ENCODE results near the gene SIX5. TPM values are rescaled to one million over a fixed set of nuclear protein-coding genes. Genes with fewer than 3 reads are reported as not detected.
"Not testable (repeated sequence)": the region's sequence is repeated elsewhere in the genome, so short reads cannot be mapped to it uniquely, and the experiment has no call there.

SIX5 gene
- polyA plus RNA-seq, 10 donors = 11.3 to 23.2 (median 17.4) TPM

DNA sequence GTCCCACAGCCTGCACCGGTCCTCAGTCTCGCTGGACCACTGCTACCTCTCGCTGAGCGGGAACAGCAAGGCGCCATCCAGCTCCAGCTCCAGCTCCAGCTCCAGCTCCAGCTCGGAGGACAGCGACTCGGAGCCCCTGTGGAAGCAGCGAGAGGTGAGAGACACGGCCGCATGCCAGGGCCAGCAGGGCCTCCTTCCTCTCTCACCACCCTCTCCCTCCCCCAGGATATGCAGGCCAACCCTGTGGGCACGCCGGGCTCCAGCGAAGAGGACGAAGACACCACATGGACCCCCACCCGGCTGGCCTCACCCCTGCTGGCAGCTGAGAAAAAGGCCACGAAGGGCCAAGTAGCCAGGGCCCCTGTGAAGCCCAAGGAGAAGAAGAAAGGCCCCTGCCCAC, 7.3 kb downstream of the SIX5 start:
- no peak for DNase-seq

GRCh38 chr19:45758921-45759320, 10.1 kb downstream of the SIX5 start:
- DNase-seq = no peak

DNA sequence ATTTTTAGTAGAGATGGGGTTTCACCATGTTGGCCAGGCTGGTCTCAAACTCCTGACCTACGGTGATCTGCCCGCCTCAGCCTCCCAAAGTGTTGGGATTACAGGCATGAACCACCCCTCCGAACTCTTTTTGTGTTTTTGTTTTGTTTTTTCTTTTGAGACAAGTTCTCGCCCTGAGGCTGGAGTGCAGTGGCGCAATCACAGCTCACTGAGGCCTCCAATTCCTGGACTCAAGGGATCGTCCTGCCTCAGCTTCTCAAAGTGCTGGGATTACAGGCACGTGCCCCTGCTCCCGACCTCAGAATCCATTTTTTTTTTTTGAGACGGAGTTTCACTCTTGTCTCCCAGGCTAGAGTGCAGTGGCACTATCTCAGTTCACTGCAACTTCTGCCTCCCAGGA, 11.4 kb downstream of the SIX5 start:
- no peak for DNase-seq

- no peak for DNase-seq
Measured at GRCh38 chr19:45754323-45754722, 14.7 kb downstream of the SIX5 start.

DNA sequence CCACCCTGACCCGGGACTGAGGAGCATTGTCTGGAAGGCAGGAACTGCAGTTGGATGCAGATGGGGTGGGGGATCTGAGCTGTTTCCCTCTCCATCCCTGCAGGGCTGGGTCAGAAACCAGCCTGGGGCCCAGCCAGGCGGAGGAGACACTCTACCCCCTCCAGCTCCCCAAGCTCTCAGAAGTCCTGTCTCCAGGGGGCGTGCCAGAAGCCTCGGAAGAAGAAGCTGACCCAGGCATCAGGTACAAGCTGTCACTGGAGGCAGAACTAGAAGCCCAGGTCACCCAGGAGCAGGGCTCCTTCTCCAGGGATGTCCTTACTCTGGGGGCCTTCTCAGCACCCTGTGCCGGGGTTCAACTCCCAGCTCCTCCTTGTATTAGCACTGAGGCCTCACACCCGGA, 15.5 kb downstream of the SIX5 start:
- DNase-seq = no peak

- DNase-seq = no peak
Measured at GRCh38 chr19:45752639-45753038, 16.4 kb downstream of the SIX5 start.

GRCh38 chr19:45751483-45751882, 17.6 kb downstream of the SIX5 start:
- not testable (repeated sequence) for DNase-seq

- DNase-seq = no peak
Measured at GRCh38 chr19:45747513-45747912, 21.5 kb downstream of the SIX5 start.

- DNase-seq = no peak
Measured at GRCh38 chr19:45746866-45747265, 22.2 kb downstream of the SIX5 start.

DNA sequence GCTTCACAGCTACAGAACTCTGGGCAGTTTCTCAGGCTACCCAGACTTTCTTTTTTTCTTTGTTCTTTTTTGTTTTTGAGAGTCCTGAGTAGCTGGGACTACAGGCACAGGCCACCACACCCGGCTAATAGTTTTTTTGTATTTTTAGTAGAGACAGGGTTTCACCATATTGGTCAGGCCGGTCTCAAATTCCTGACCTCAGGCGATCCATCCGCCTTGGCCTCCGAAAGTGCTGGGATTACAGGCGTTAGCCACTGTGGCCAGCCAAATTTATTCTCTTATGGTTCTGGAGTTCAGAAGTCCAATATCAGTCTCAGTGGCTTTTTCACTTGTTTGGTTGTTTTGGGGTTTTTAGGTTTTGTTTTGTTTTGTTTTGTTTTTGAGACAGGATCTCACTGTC, 23.4 kb downstream of the SIX5 start:
- DNase-seq = no peak

DNA sequence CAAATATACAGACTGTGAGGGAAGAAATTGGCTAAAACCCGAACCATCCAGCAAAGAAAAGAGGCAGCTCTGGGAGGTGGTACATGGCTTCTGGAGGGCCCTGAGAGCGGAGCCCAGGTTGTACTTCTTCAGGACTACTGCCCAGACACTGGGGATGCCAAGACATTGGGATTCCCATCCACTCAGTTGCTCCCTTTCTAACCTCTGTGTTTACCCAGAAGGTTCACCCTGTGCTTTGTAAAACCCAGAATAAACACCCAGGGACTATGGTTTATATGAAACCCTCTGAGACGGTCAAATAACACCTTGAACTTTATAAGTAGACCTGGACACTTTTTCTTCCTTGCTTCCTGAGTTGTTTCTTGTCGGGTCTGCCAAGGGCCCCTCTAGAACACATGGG, 26.1 kb downstream of the SIX5 start:
- no peak for DNase-seq

GRCh38 chr19:45739498-45740439, 29.3 kb downstream of the SIX5 start:
- DNase-seq = no peak

DNA sequence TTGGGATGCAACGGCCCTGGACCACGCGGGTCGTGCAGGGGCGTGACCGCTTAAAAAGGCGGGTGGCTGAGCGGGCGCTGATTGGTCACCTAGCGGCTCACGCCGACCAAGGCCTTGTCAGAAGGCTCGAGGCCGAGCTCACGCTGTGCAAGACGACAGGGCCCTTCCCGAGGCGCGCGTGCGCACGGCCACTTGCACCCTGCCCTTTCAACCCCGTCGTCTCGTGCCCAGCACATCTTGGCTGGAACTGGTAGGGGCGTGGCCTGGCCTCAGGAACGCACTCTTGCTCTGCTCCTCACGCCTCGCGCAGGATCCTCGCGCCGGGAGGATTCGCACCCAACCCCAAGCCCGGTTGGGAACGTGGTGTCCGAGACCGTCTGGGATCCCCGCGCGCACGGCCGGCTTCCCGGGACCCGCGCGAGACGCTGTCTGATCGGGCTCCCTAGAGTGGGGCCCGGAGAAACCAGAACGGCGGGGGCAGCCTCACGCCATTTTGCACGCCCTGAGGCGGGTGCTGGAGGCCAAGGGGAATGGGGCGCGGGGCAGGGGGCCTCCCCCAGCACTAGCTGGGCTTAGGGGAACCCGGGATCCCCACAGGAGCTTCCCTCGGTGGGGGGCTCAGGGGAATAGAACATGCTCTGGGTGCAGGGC, 35.8 kb downstream of the SIX5 start, which contains the start of gene MEIOSIN:
TSS of gene MEIOSIN (plus strand) at position 280 of the 651 bp plus-strand sequence. CDS start 1,938 bp downstream, outside the sequence.
- no peak for DNase-seq

DNA sequence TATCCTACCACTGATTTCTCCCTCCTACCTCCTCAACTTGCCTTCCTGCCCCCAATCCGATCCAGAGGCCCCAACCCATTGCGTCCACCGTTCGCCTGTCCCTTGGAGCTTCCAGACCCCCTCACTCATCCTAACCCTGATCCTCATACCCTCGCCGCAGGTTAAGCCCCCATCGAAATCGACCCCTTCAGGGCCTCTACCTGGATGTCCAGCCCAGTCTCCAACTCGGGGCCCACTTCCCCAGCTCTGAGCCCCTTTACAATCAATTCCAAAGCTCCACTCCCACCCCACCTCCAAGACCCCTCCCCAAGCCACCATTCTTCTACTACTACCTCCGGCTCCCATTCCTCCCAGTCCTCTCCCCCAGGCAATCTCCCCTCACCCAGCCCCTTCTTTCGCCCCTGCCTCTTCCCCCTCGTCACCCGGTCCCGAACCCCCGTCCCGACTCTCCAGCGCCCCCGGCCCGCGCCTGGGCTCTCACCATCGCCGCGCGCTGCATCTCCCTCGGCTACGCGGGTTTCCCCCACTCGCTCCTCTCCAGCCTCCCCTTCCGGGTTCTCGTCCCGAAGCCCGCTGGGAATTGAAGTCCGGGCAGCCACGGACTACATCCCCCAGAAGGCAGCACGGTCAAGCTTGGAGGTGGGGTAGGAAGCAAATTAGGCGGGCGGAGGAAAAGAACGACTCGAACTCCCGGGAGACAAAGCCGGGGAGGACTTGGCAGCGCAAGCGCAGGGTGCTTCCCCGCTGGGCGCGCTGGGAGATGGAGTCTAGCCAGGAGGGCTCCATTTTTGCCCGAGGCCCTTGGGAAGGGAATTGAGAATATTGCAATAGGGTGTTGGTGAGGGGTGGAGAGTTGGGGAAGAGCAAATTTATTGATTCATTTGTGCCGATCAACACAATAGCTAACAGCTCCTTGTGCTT, 38.4 kb downstream of the SIX5 start, which contains the start of gene FBXO46:
TSS of gene FBXO46 (minus strand) at position 529 of the 921 bp plus-strand sequence. CDS start 17,401 bp downstream, outside the sequence.
- peak; percentile 96 to 98 (median 98) for DNase-seq

GRCh38 chr19:45729800-45730290, 39.2 kb downstream of the SIX5 start:
- no peak for DNase-seq

DNA sequence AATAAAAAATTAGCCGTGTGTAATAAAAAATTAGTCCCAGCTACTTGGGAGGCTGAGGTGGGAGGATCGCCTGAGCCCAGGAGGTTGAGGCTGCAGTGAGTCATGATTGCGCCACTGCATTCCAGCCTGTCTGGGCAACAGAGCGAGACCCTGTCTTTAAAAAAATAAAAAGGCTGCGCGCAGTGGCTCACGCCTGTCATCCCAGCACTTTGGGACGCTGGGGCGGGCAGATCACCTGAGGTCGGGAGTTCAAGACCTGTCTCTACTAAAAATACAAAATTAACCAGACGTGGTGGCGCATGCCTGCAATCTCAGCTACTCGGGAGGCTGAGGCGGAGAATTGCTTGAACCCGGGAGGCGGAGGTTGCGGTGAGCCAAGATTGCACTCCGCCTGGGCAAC, 40.4 kb downstream of the SIX5 start:
- not testable (repeated sequence) for DNase-seq

- not testable (repeated sequence) for DNase-seq
Measured at GRCh38 chr19:45720065-45720464, 49.0 kb downstream of the SIX5 start.

DNA sequence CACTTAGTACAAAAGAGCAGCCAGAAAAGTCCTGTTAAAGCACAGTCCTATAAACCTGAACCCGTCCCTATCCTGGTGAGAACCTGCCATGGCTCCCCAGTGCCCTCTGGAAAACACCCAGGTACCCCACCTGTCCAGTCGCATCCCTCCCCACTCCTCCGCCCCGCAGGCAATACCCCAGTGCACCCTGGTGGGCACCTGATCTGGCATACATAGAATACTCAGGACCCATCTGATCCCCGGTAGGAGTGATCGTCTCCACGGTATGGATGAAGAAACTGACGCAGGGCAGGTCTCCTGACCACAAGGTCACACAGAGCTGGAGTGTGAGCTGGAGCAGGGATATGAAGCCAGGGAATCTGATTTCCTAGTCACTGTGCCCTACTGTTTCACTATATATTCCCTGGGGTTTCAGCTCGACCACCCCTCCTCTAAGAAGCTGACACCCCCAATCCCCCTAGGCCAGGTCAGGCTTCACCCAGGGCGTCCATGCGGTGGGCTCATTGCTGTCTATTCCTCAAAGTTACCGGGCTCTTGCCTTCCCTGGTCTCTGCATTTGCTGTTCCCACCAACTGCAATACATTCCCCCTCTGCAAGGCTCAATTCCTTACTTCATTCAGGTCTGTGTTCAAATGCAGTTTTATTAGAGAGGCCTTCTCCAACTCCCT, 50.9 kb downstream of the SIX5 start:
- no peak for DNase-seq

DNA sequence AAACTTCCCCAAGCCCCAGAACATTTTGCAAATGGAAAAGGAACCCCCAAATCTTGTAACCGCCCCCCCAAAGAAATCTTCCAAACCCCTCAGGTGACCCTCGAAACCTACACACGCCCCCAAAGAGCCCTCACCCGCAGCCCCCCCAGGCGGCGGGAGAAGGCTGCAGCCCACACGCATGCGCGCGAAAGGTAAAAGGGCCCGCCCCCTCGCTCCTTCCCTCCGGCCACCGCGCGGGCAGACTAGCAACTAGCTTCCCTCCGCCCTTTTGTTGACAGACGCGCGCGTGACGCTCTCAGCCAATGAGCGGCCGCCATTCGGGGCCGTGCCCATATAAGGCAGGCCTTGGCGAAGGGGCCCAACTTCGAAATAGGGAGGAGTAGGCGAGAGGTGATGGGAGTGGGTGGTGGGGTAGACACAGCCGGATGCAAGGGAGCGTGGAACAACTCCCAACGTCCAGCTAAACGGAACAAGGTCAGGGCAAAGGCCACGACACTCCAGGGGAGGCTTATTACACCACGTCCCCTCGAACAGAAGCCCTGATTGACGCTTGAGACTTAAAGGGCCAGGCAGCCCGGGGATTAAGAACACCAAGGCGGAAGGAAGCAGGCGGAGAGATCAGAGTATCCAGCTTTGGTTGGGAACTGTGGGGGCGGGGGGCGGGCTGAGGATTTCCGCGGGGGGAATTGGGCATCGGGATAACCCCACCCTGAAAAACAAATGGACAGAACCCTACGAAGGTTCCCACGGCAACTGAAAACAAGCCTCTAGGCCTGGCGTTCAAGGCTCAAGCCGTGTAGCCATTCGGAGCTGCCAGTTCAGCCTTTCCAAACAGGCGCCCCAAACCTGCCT, 51.7 kb downstream of the SIX5 start:
- DNase-seq = peak; percentile 98 to 99 (median 99)
